Muscle layer of duodenum (tissue), 2 donors: Measurements from ENCODE around the gene GPSM1.
A peak's percentile ranks its signal among the peaks of the same experiment; 100 is the strongest.

Source experiments
- H3K27ac ChIP-seq: one replicate; pipeline ENCODE4 v1.7.0; 2013; ENCODE audit warnings: mild to moderate bottlenecking, low read length
- H3K27me3 ChIP-seq: one replicate; pipeline ENCODE4 v1.7.0; 2013; ENCODE audit warnings: low read depth, mild to moderate bottlenecking, control low read depth, low read length
- H3K36me3 ChIP-seq, 2 donors: one replicate each; pipeline ENCODE4 v1.7.0; 2013; ENCODE audit warnings: low read length in 2 of 2, control low read depth in 1 of 2, mild to moderate bottlenecking in 1 of 2; ENCODE audit not compliant: insufficient read depth in 2 of 2, control insufficient read depth in 1 of 2
- H3K4me1 ChIP-seq, 2 donors: one replicate each; pipeline ENCODE4 v1.7.0; 2013; ENCODE audit warnings: low read length in 2 of 2, mild to moderate bottlenecking in 2 of 2, control low read depth in 1 of 2, moderate library complexity in 1 of 2; ENCODE audit not compliant: insufficient read depth in 2 of 2, control insufficient read depth in 1 of 2
- H3K4me3 ChIP-seq, 2 donors: one replicate each; pipeline ENCODE4 v1.7.0; 2013; ENCODE audit warnings: low read length in 2 of 2, low read depth in 1 of 2, mild to moderate bottlenecking in 1 of 2
- H3K9me3 ChIP-seq, 2 donors: one replicate each; pipeline ENCODE4 v1.7.0; 2013; ENCODE audit warnings: low read length in 2 of 2, control low read depth in 1 of 2, mild to moderate bottlenecking in 1 of 2; ENCODE audit not compliant: control insufficient read depth in 1 of 2
- donor health status: healthy.

Gene GPSM1

GRCh38 chr9:136370687-136371532 is 43.6 kb downstream of the GPSM1 start:
- H3K9me3 ChIP-seq = no peaks in the 10 kb centered on the region
- no peak overlapping the region for H3K4me3 ChIP-seq
- peaks cover 0 to 12% of the 10 kb centered on the region in 2 donors for H3K4me1 ChIP-seq
- H3K27ac ChIP-seq = no peak overlapping the region
- no peaks in the 10 kb centered on the region for H3K36me3 ChIP-seq
- no peaks in the 10 kb centered on the region for H3K27me3 ChIP-seq

- no peaks in the 10 kb centered on the region for H3K36me3 ChIP-seq
- H3K9me3 ChIP-seq = no peaks in the 10 kb centered on the region
- H3K4me1 ChIP-seq = peaks cover 0 to 12% of the 10 kb centered on the region in 2 donors
- H3K4me3 ChIP-seq = no peak overlapping the region
- H3K27ac ChIP-seq = no peak overlapping the region
- no peaks in the 10 kb centered on the region for H3K27me3 ChIP-seq
Measured at GRCh38 chr9:136371533-136371880, 44.2 kb downstream of the GPSM1 start.

DNA sequence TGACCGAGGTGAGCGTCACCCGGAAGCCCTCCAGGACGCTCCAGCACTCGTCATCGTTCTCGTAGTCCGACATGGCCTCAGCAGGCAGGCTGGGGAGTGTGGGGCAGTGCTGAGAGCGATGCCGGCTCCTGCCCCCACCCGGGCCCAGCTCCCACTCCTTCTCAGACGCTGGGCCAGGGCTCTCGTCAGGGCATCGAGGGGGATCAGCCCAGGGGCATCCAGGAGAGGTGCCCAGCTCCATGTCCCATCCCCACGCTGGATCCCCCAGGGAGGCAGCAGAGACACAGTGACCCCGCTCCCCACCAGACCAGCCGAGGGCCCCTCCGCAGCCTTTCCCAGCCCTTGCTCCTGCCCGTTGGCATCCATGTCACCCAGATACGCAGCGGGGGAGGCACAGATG is 44.7 kb downstream of the GPSM1 start:
- Histone ChIP-seq H3K27me3 (no peaks in the 10 kb centered on the region), H3K4me3 (no peak overlapping the region), H3K9me3 (no peaks in the 10 kb centered on the region), H3K27ac (no peak overlapping the region), H3K4me1 (peaks cover 0 to 12% of the 10 kb centered on the region in 2 donors), H3K36me3 (no peaks in the 10 kb centered on the region)

- H3K27me3 ChIP-seq = no peaks in the 10 kb centered on the region
- peaks cover 0 to 12% of the 10 kb centered on the region in 2 donors for H3K4me1 ChIP-seq
- peak overlapping the region; percentile 18 to 25 for H3K4me3 ChIP-seq
- H3K36me3 ChIP-seq = no peaks in the 10 kb centered on the region
- no peaks in the 10 kb centered on the region for H3K9me3 ChIP-seq
- H3K27ac ChIP-seq = no peak overlapping the region
Measured at GRCh38 chr9:136372561-136373299, 45.4 kb downstream of the GPSM1 start.

- Histone ChIP-seq H3K4me3 (peak within 1 kb of the TSS; percentile 18 to 25), H3K36me3 (peaks cover 0 to 6% of the 10 kb centered on the region in 2 donors), H3K27ac (no peak within 1 kb of the TSS), H3K9me3 (no peaks in the 10 kb centered on the region), H3K27me3 (no peaks in the 10 kb centered on the region), H3K4me1 (peaks cover 0 to 12% of the 10 kb centered on the region in 2 donors)
Measured at GRCh38 chr9:136373300-136374182, 46.2 kb downstream of the GPSM1 start, which contains the start of gene CARD9. Gene CARD9, minus strand, starts transcription at chr9:136373669. Its CDS starts 1,591 bp downstream, at chr9:136372078.

DNA sequence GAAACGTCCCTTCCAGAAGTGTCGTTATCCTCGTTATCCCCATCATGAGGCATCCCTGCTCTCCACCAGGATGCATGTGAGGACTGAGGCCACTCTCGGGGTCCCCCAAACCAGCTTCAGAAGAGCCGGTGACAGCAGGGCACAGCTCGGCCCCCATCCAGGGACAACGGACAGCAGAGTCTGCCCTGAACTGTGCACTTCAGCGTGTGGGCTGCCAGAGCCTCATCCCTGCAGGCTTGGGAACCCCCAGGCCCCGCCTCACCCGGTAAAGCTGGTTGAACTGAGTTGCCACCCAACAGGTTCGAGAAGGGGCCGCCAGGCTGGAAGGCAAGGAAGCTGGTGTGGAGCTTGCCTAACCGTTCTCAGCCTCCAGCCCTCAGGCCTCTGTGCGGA is 46.8 kb downstream of the GPSM1 start:
- Histone ChIP-seq H3K27me3 (no peaks in the 10 kb centered on the region), H3K4me3 (no peak overlapping the region), H3K4me1 (peaks cover 0 to 12% of the 10 kb centered on the region in 2 donors), H3K36me3 (peaks cover under 1 to 12% of the 10 kb centered on the region in 2 donors), H3K27ac (no peak overlapping the region), H3K9me3 (no peaks in the 10 kb centered on the region)

- Histone ChIP-seq H3K27me3 (no peaks in the 10 kb centered on the region), H3K4me3 (no peak overlapping the region), H3K36me3 (peaks cover 5 to 21% of the 10 kb centered on the region in 2 donors), H3K9me3 (no peaks in the 10 kb centered on the region), H3K4me1 (peaks cover 0 to 12% of the 10 kb centered on the region in 2 donors), H3K27ac (no peak overlapping the region)
Measured at GRCh38 chr9:136375096-136375495, 47.8 kb downstream of the GPSM1 start.

GRCh38 chr9:136376457-136376856 is 49.1 kb downstream of the GPSM1 start:
- Histone ChIP-seq H3K27ac (no peak overlapping the region), H3K4me3 (no peak overlapping the region), H3K4me1 (peaks cover 0 to 12% of the 10 kb centered on the region in 2 donors), H3K36me3 (peaks cover 5 to 34% of the 10 kb centered on the region in 2 donors), H3K27me3 (no peaks in the 10 kb centered on the region), H3K9me3 (no peaks in the 10 kb centered on the region)

DNA sequence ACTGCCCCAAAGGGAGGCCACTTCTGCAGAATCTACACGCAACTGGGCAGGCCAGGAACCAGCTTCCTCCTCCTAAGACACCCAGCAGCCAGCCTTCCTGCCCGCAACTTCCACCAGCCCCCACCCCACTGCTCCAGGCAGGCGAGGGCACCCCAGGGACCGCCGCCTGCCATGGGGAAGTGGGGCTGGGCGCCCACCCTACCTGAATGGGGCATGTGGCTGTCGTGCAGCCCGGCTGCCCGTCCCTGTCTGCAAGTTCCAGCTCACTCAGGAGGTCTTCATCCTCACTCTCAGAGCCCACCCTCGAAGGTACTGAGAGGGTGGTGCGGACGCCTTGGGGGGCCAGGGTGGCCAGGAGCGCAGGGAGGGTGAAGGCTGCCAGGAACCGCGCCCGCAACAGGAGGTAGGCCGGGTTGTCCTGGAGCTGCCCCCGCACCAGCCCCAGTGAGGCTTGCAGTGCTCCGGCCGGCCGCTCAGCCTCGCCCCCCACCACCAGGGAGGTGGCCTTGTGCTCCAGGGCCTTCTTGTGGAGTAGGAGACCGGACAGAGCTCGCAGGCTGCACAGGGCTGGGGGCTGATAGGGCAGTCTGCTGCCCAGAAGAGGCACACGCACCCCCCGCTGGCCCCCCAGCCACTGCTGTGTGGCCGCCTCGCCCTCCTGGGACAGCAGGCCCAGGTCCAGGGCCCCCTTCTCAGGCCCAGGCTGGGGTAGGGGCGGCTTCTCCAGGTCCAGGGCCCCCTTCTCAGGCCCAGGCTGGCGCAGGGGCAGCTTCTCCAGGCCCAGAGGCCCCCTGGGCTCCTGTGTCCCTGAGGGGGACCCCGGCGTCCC is 50.2 kb downstream of the GPSM1 start:
- Histone ChIP-seq H3K4me3 (no peak overlapping the region), H3K27me3 (no peaks in the 10 kb centered on the region), H3K36me3 (peaks cover 5 to 45% of the 10 kb centered on the region in 2 donors), H3K27ac (no peak overlapping the region), H3K9me3 (no peaks in the 10 kb centered on the region), H3K4me1 (peaks cover 0 to 6% of the 10 kb centered on the region in 2 donors)

DNA sequence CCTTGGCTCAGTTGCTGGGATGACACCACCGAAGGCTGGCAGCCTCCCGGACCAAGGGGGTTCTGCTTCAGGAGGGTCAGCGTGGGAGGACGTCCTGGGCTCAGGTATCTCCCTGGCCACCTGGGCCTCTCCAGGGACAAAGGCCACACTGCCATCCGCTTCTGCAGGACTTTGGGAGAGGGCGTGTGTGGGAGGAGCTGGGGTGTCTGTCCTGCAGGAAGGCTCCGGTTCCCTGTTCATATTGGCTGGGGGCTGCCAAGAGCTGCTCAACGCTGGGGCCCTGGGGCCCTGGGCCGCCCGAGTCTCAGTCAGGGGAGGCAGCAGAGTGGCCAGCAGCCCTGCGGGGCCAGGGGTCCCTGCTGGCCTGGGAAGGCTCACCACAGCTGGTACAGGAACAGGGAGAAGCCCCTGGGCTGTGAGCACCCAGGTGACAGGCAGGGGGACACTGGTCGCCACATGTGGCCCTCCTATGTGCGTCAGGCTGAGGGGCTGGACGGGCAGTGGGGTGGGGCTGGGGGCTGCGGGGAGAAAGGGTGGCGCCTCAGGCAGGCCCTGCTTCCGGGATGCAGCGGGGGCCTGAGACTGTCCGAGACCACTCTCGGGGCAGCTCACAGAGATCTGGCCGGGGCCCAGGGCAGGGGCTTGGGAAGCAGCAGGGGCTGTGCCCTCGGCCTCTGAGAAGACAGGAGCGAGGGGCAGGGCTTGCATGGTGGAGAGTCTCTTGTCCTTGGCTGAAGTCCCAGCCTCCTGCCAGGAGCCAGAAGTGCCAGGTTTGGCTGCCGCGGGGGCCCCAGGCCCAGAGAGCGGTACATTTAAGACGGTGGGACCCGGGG is 51.0 kb downstream of the GPSM1 start:
- Histone ChIP-seq H3K27ac (no peak overlapping the region), H3K9me3 (no peaks in the 10 kb centered on the region), H3K4me1 (peaks cover 0 to 2% of the 10 kb centered on the region in 2 donors), H3K27me3 (no peaks in the 10 kb centered on the region), H3K36me3 (peaks cover 5 to 53% of the 10 kb centered on the region in 2 donors), H3K4me3 (no peak overlapping the region)
